HG03103 (cell line): ENCODE measurements around the gene SYNCRIP.
"Not testable (repeated sequence)": the region's sequence is repeated elsewhere in the genome, so short reads cannot be mapped to it uniquely, and the experiment has no call there.

Experiments
- ATAC-seq: cut with Tn5 transposase; IDR thresholded peaks from one replicate; pipeline ENCODE4 v1.9.1; 2021; ENCODE audit warnings: low read depth; ENCODE audit not compliant: unreplicated experiment

Gene SYNCRIP

GRCh38 chr6:85642774-85643536 is at the start of gene SYNCRIP:
Gene SYNCRIP (minus strand): TSS chr6:85642886. CDS start chr6:85641439, 1,447 bp downstream.
- ATAC-seq = peak; percentile 67

GRCh38 chr6:85691478-85691877 is 48.8 kb upstream of the SYNCRIP start:
- ATAC-seq = no peak

GRCh38 chr6:85690071-85690470 is 47.4 kb upstream of the SYNCRIP start:
- no peak for ATAC-seq

- ATAC-seq = peak; percentile 81
Observed at GRCh38 chr6:85685713-85686112, 43.0 kb upstream of the SYNCRIP start.

GRCh38 chr6:85684809-85685171 is 42.1 kb upstream of the SYNCRIP start:
- no peak for ATAC-seq

- no peak for ATAC-seq
Observed at GRCh38 chr6:85684133-85684808, 41.6 kb upstream of the SYNCRIP start.

- not testable (repeated sequence) for ATAC-seq
Observed at GRCh38 chr6:85681899-85682298, 39.2 kb upstream of the SYNCRIP start.

GRCh38 chr6:85680388-85680787 is 37.7 kb upstream of the SYNCRIP start:
- no peak for ATAC-seq

GRCh38 chr6:85679445-85680123 is 36.9 kb upstream of the SYNCRIP start:
- no peak for ATAC-seq

GRCh38 chr6:85678602-85679444 is 36.1 kb upstream of the SYNCRIP start:
- peak; percentile 79 for ATAC-seq

GRCh38 chr6:85678026-85678601 is 35.4 kb upstream of the SYNCRIP start:
- ATAC-seq = no peak

- ATAC-seq = no peak
Observed at GRCh38 chr6:85677234-85677956, 34.7 kb upstream of the SYNCRIP start.

- no peak for ATAC-seq
Observed at GRCh38 chr6:85676086-85676729, 33.5 kb upstream of the SYNCRIP start.

- no peak for ATAC-seq
Observed at GRCh38 chr6:85675030-85675819, 32.5 kb upstream of the SYNCRIP start.

- no peak for ATAC-seq
Observed at GRCh38 chr6:85674604-85675003, 31.9 kb upstream of the SYNCRIP start.

- no peak for ATAC-seq
Observed at GRCh38 chr6:85673198-85674139, 30.8 kb upstream of the SYNCRIP start.

GRCh38 chr6:85672623-85673022 is 29.9 kb upstream of the SYNCRIP start:
- no peak for ATAC-seq
